Astrocyte of the cerebellum (primary cell): ENCODE measurements around the gene VAMP8.
A peak's percentile ranks its signal among the peaks of the same experiment; 100 is the strongest.
"Not testable (repeated sequence)": the region's sequence is repeated elsewhere in the genome, so short reads cannot be mapped to it uniquely, and the experiment has no call there.

Experiments used
- DNase-seq: peaks from one replicate; pipeline ENCODE4 v3.0.0-alpha.2; 2011; ENCODE audit warnings: low read depth
- H3K4me3 ChIP-seq: 2 replicates; pipeline ENCODE4 v1.5.1; 2011; ENCODE audit warnings: mild to moderate bottlenecking, low read depth, low read length, moderate library complexity
- CTCF ChIP-seq: IDR thresholded peaks from 2 replicates; pipeline ENCODE4 v1.5.1; 2012; ENCODE audit warnings: low read length, low read depth, moderate library complexity, mild to moderate bottlenecking; ENCODE audit errors: missing control alignments
- in situ Hi-C: cut with HindIII; loops from 2 replicates; pipeline ENCODE4 v1.10.0; 2017; ENCODE audit warnings: low sequenced_read_pairs

Gene VAMP8

GRCh38 chr2:85540133-85540648 lies 37.2 kb upstream of the VAMP8 start:
- in situ Hi-C loops: no loop called here
- H3K4me3 ChIP-seq: peak overlapping the region; percentile 82
- DNase-seq: no peak
- TF ChIP-seq CTCF: no peak

GRCh38 chr2:85541262-85541661 lies 36.1 kb upstream of the VAMP8 start:
- no peak for TF ChIP-seq CTCF
- in situ Hi-C loops: no loop called here
- DNase-seq: no peak
- peak overlapping the region; percentile 82 for H3K4me3 ChIP-seq

- in situ Hi-C loops: no loop called here
- no peak for DNase-seq
- no peak for TF ChIP-seq CTCF
- peak overlapping the region; percentile 82 for H3K4me3 ChIP-seq
These were observed 35.5 kb upstream of the VAMP8 start for GRCh38 chr2:85541753-85542457.

- H3K4me3 ChIP-seq: no peak overlapping the region
- in situ Hi-C loops: no loop called here
- TF ChIP-seq CTCF: no peak
- no peak for DNase-seq
These were observed 34.6 kb upstream of the VAMP8 start for GRCh38 chr2:85542777-85543176.

- in situ Hi-C loops, DNase-seq, H3K4me3 ChIP-seq: not testable (repeated sequence)
These were observed 33.1 kb upstream of the VAMP8 start for GRCh38 chr2:85544254-85544691.

- H3K4me3 ChIP-seq, DNase-seq, in situ Hi-C loops: not testable (repeated sequence)
These were observed 32.2 kb upstream of the VAMP8 start for GRCh38 chr2:85544915-85545779.

- H3K4me3 ChIP-seq: no peak overlapping the region
- no peak for DNase-seq
- no peak for TF ChIP-seq CTCF
- in situ Hi-C loops: no loop called here
These were observed 31.6 kb upstream of the VAMP8 start for GRCh38 chr2:85545780-85546240.
